ENCODE results near the gene SNRPA.

GRCh38 chr19:40805258-40805868, 54.4 kb downstream of the SNRPA start:
- TF ChIP-seq, protein P1, sequence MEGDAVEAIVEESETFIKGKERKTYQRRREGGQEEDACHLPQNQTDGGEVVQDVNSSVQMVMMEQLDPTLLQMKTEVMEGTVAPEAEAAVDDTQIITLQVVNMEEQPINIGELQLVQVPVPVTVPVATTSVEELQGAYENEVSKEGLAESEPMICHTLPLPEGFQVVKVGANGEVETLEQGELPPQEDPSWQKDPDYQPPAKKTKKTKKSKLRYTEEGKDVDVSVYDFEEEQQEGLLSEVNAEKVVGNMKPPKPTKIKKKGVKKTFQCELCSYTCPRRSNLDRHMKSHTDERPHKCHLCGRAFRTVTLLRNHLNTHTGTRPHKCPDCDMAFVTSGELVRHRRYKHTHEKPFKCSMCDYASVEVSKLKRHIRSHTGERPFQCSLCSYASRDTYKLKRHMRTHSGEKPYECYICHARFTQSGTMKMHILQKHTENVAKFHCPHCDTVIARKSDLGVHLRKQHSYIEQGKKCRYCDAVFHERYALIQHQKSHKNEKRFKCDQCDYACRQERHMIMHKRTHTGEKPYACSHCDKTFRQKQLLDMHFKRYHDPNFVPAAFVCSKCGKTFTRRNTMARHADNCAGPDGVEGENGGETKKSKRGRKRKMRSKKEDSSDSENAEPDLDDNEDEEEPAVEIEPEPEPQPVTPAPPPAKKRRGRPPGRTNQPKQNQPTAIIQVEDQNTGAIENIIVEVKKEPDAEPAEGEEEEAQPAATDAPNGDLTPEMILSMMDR (IDR thresholded peaks at IDR 0.05) = no peak
- no peak for TF ChIP-seq POLR2A (IDR thresholded peaks at IDR 0.05)

Data from uterus (tissue), 2 donors.